ACC112 (cell line): ENCODE results near the gene SRI.
"Not testable (repeated sequence)": the region's sequence is repeated elsewhere in the genome, so short reads cannot be mapped to it uniquely, and the experiment has no call there.

Experiments
- H2AFZ ChIP-seq: fragments of 200-600 bp; sonication (generic); one replicate; pipeline ENCODE4 v1.6.0; 2017; ENCODE audit warnings: antibody characterized with exemption, low read length; ENCODE audit not compliant: unreplicated experiment
- H3K27ac ChIP-seq: fragments of 200-600 bp; sonication (generic); 2 replicates; pipeline ENCODE4 v1.5.1; 2014; ENCODE audit warnings: low read depth, mild to moderate bottlenecking, antibody characterized with exemption, low read length, moderate library complexity
- H3K27me3 ChIP-seq: fragments of 200-600 bp; sonication (generic); 2 replicates; pipeline ENCODE4 v1.6.1; 2014; ENCODE audit warnings: mild to moderate bottlenecking, antibody characterized with exemption, low read length, moderate library complexity, mixed read lengths; ENCODE audit not compliant: insufficient read depth
- H3K36me3 ChIP-seq: fragments of 200-600 bp; sonication (generic); 2 replicates; pipeline ENCODE4 v1.6.1; 2016; ENCODE audit warnings: mild to moderate bottlenecking, antibody characterized with exemption, low read length, moderate library complexity, mixed read lengths; ENCODE audit not compliant: insufficient read depth
- H3K4me1 ChIP-seq: fragments of 200-600 bp; sonication (generic); one replicate; pipeline ENCODE4 v1.6.1; 2016; ENCODE audit warnings: low read length, mixed read lengths; ENCODE audit not compliant: insufficient read depth, unreplicated experiment, control insufficient read depth
- H3K4me3 ChIP-seq: fragments of 200-600 bp; sonication (generic); 2 replicates; pipeline ENCODE4 v1.5.1; 2014; ENCODE audit warnings: mild to moderate bottlenecking, low read depth, low read length
- H3K79me2 ChIP-seq: fragments of 200-600 bp; sonication (generic); one replicate; pipeline ENCODE4 v1.6.0; 2016; ENCODE audit warnings: low read length; ENCODE audit not compliant: control insufficient read depth, unreplicated experiment, insufficient read depth

SRI gene, protein sequence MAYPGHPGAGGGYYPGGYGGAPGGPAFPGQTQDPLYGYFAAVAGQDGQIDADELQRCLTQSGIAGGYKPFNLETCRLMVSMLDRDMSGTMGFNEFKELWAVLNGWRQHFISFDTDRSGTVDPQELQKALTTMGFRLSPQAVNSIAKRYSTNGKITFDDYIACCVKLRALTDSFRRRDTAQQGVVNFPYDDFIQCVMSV

DNA sequence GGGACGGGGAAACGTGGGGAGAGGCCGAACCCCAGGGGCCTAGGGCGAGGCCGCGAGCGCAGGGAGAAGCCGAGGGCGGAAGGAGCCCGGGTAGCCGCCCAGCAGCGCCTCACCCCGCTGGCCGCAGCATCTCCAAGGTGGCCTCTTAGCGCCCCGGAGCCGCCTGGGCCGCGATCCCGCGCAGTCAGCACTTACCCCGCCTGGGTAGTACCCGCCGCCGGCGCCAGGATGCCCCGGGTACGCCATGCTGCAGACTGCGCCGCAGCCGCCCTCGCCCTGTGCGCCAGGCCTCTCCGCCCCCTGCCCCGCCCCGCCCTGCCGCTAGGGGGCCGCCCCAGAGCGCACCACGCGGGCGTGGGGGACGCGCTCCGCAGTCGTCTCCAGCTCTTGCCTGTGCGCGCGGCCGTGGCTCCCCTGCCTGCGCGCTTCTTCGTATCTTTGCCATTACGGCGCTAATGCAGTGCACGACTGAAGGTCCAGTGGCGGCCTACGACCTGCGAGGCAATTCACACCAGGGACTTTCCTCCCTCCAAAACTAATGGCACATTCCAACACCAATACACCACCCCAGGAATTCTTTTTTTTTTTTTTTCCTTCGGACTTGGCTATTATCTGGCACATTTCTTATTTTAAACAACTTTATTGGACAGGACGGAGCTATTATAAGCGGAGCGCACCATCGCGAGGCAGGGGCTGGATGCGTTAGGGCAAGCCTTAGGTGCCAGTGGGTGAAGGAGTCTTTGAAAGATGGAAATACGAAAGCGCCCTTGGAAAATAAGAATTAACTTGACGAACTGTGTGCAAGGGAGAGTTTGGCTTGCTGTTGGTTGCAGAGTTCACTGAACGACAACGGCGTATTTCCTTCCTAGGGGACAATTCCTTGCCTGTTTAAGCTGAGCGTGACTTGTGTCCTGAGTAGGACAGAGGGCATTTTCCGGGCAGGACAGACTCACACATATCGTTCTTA is at the start of gene SRI:
TSS of gene SRI (minus strand) at position 258 of the 967 bp plus-strand sequence. CDS start at position 246, 12 bp downstream.
- H3K4me1 ChIP-seq = peaks cover 25% of the 10 kb centered on the region
- H3K4me3 ChIP-seq = peak within 1 kb of the TSS; percentile 99
- peak within 1 kb of the TSS; percentile 91 for H3K27ac ChIP-seq
- H3K27me3 ChIP-seq = no peaks in the 10 kb centered on the region
- peak within 1 kb of the TSS; percentile 94 for H2AFZ ChIP-seq
- H3K79me2 ChIP-seq = peaks cover 36% of the 10 kb centered on the region
- H3K36me3 ChIP-seq = peaks cover 16% of the 10 kb centered on the region

DNA sequence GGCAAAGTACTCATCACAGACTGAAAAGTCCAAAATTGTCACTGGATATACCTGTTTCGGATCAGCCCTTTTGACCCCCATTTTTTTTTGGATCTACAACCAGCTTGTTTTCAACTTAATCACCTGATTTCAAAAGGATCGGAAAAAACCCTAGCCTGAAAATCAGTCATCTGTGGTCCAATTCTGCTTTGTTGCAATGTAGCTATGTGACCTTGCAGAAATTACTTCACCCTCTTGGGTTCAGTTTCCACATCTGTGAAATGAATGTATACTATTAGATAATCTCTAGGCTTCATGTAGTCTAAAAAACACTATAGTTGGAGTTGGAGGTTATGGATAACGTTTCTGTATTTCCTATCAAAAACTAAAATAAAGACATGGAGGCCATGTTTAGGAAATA is 49.7 kb upstream of the SRI start:
- H3K4me1 ChIP-seq = no peaks in the 10 kb centered on the region
- no peak overlapping the region for H3K27ac ChIP-seq
- H3K36me3 ChIP-seq = no peaks in the 10 kb centered on the region
- H3K4me3 ChIP-seq = no peak overlapping the region
- no peaks in the 10 kb centered on the region for H3K79me2 ChIP-seq
- no peak overlapping the region for H2AFZ ChIP-seq
- H3K27me3 ChIP-seq = no peaks in the 10 kb centered on the region

DNA sequence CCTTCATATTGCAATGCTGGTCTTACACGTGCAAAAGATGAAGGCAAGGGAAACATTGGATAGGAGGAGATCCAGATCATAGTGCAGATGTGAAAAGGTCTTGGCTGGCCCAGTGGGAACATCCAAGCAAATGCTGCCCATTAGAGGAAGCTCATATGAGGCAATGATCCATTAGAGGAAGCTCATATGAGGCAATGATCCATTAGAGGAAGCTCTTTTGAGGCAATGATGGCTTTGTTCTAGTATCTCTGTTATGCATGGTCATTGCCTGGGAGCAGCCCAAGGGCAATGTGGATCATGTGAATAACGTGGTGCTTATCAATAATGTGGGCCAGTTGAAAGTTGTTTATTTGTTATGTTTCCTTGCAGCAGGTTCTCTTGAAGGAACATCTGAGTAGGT is 49.0 kb upstream of the SRI start:
- no peak overlapping the region for H3K27ac ChIP-seq
- H2AFZ ChIP-seq = no peak overlapping the region
- H3K4me1 ChIP-seq = no peaks in the 10 kb centered on the region
- no peaks in the 10 kb centered on the region for H3K27me3 ChIP-seq
- no peak overlapping the region for H3K4me3 ChIP-seq
- no peaks in the 10 kb centered on the region for H3K36me3 ChIP-seq
- H3K79me2 ChIP-seq = no peaks in the 10 kb centered on the region

DNA sequence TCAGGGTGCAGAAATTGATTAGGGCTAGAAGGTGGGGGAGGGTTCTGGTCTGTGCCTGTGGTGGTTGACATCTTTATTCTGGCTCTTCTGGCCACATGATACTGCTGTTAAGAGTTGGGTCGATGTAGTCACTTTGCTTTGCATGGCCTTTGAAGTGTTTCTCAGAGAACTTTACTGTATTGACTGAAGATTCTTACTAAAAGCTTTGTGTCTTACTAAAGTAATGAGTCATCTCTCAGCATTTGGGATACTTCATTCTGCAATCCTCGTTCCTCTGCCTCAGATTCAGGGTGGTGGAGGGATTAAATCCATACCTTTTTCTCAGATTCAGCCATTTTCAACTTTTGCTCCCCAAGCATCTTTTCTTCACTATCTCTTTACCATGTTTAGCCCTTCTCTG is 48.2 kb upstream of the SRI start:
- H2AFZ ChIP-seq = no peak overlapping the region
- no peaks in the 10 kb centered on the region for H3K79me2 ChIP-seq
- no peaks in the 10 kb centered on the region for H3K36me3 ChIP-seq
- H3K27ac ChIP-seq = no peak overlapping the region
- H3K4me1 ChIP-seq = no peaks in the 10 kb centered on the region
- no peaks in the 10 kb centered on the region for H3K27me3 ChIP-seq
- H3K4me3 ChIP-seq = no peak overlapping the region

DNA sequence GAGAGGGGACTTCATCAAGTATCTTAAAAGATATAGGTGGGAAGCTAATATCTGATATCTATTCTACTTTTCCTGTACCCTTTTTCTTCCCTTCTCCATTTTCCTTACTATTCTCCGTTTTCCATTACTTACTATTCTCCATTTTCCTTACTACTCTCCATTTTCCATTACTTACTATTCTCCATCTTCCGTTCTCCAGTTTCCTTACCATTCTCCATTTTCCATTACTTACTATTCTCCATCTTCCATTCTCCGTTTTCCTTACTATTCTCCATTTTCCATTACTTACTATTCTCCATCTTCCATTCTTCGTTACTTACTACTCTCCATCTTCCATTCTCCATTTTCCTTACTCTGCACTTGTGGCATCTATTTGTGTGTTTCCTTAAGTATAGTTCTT is 47.6 kb upstream of the SRI start:
- Histone ChIP-seq H3K27me3 (no peaks in the 10 kb centered on the region), H2AFZ (no peak overlapping the region)

DNA sequence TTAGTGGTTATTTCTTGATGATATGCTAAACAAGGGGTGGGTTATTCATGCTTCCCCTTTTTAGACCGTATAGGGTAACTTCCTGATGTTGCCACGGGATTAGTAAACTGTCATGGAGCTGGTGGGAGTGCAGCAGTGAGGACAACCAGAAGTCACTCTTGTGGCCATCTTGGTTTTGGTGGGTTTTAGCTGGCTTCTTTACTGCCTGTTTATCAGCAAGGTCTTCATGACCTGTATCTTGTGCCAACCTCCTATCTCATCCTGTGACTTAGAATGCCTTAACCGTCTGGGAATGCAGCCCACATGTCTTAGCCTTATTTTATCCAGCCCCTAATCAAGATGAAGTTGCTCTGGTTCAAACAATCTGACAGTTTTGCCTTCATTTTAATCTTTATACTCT is 45.1 kb upstream of the SRI start:
- not testable (repeated sequence) for H3K79me2 ChIP-seq, H3K27me3 ChIP-seq, H3K36me3 ChIP-seq, H3K27ac ChIP-seq, H3K4me1 ChIP-seq, H2AFZ ChIP-seq, H3K4me3 ChIP-seq

More for the DNA sequence above, 47.6 kb upstream of the SRI start:
- H3K79me2 ChIP-seq = no peaks in the 10 kb centered on the region
- H3K36me3 ChIP-seq = no peaks in the 10 kb centered on the region
- no peak overlapping the region for H3K4me3 ChIP-seq
- no peaks in the 10 kb centered on the region for H3K4me1 ChIP-seq
- H3K27ac ChIP-seq = no peak overlapping the region

DNA sequence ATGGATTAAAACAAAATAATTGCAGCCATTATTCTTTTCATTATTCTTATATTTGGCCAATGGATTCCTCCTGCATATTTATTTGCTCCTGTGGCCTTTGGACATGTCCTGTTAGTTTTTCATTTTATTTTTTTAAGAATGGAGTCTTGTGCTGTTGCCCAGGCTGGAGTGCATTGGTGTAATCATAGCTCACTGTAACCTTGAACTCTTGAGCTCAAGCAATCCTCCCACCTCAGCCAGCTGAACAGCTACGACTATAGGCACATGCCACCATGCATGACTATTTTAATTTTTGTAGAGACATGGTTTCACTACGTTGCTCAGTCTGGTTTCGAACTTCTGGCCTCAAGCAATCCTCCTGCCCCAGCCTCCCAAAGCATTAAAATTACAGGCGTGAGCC is 42.7 kb upstream of the SRI start:
- Histone ChIP-seq H2AFZ (no peak overlapping the region), H3K4me3 (no peak overlapping the region), H3K27me3 (no peaks in the 10 kb centered on the region), H3K27ac (no peak overlapping the region), H3K4me1 (no peaks in the 10 kb centered on the region), H3K36me3 (no peaks in the 10 kb centered on the region), H3K79me2 (no peaks in the 10 kb centered on the region)

DNA sequence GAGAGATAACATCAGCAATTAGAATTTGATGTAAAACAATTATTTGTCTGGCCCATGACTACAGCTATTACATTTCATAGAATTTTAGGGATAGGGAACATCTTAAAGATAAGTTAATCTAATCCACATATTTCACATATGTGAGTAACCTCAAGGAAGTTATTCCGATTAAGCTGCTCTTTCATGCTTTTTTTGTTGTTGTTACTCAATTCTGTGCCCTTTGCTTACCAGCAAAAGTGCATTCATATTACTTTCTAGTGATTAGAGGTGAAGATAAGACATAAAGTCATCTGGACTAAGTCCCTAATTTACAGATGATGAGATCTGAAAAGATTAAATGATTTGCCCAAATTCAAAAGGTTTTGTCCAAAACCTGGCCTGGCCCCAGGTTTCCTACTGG is 40.9 kb upstream of the SRI start:
- Histone ChIP-seq H3K4me1 (no peaks in the 10 kb centered on the region), H3K27ac (no peak overlapping the region), H2AFZ (no peak overlapping the region), H3K4me3 (no peak overlapping the region), H3K79me2 (no peaks in the 10 kb centered on the region), H3K27me3 (no peaks in the 10 kb centered on the region), H3K36me3 (no peaks in the 10 kb centered on the region)

DNA sequence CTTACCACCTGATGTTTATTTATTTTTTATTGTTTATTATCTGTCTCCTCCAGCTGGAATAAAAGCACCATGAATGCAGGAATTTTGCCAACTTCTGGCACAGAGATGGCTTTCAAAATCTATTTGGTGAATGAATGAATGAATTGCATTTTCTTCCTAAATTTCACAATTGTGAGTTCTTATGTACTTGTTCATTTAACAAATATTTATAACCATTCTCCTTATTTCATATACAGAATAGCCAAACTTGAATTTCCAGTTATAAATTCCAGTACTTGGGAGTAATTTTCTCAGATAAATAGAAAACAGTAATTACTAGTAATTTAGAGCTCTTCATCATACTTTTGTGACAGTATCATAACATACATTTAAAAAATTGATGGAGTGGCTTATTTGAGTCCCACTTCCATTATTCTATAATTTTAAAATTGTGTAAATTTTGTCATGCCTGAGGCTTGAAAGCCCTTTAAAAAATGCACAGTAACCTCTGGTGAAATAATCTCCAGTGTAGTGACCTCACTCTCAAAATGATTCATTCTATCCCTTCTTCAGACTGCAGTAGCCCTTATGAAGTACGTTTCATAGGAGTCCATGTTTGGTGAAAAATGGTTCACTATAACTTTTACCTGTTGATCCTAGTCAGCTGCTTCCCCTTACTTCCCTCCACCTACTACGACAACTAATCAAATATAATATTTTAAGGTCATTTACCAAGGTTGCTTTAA is 40.0 kb upstream of the SRI start:
- H3K27me3 ChIP-seq = no peaks in the 10 kb centered on the region
- no peaks in the 10 kb centered on the region for H3K36me3 ChIP-seq
- H3K4me1 ChIP-seq = peaks cover 8% of the 10 kb centered on the region
- H2AFZ ChIP-seq = no peak overlapping the region
- no peak overlapping the region for H3K27ac ChIP-seq
- no peak overlapping the region for H3K4me3 ChIP-seq
- no peaks in the 10 kb centered on the region for H3K79me2 ChIP-seq

DNA sequence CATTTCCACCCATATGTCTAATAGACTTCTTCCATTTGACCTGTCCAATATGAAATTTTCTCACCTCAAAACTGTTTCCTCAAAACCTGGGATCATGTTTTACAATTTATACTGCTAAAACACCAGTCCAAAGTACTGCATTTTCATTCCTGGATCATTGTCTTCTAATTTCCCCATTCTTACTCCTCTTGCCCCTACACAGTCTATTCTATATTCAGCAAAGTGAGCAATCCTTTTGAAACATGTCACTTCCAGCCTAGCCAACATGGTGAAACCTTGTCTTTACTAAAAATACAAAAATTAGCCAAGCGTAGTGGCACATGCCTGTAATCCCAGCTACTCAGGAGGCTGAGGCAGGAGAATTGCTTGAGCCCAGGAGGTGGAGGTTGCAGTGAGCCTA is 38.5 kb upstream of the SRI start:
- H3K27ac ChIP-seq, H2AFZ ChIP-seq, H3K4me3 ChIP-seq, H3K27me3 ChIP-seq, H3K79me2 ChIP-seq, H3K36me3 ChIP-seq: not testable (repeated sequence)
- H3K4me1 ChIP-seq = peaks cover 14% of the 10 kb centered on the region
